Measurements from ENCODE around the gene RAB3C.

Gene RAB3C

GRCh38 chr5:58714046-58714445 is 131.2 kb downstream of the RAB3C start:
- no peak overlapping the region for H3K4me3 ChIP-seq (ENCODE audit: low read depth, low read length)
- TF ChIP-seq, protein P1, sequence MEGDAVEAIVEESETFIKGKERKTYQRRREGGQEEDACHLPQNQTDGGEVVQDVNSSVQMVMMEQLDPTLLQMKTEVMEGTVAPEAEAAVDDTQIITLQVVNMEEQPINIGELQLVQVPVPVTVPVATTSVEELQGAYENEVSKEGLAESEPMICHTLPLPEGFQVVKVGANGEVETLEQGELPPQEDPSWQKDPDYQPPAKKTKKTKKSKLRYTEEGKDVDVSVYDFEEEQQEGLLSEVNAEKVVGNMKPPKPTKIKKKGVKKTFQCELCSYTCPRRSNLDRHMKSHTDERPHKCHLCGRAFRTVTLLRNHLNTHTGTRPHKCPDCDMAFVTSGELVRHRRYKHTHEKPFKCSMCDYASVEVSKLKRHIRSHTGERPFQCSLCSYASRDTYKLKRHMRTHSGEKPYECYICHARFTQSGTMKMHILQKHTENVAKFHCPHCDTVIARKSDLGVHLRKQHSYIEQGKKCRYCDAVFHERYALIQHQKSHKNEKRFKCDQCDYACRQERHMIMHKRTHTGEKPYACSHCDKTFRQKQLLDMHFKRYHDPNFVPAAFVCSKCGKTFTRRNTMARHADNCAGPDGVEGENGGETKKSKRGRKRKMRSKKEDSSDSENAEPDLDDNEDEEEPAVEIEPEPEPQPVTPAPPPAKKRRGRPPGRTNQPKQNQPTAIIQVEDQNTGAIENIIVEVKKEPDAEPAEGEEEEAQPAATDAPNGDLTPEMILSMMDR (IDR thresholded peaks at IDR 0.05; ENCODE audit: insufficient read depth, low read depth, low read length, missing control alignments): no peak
- no peak for DNase-seq (ENCODE audit: low read depth)

DNA sequence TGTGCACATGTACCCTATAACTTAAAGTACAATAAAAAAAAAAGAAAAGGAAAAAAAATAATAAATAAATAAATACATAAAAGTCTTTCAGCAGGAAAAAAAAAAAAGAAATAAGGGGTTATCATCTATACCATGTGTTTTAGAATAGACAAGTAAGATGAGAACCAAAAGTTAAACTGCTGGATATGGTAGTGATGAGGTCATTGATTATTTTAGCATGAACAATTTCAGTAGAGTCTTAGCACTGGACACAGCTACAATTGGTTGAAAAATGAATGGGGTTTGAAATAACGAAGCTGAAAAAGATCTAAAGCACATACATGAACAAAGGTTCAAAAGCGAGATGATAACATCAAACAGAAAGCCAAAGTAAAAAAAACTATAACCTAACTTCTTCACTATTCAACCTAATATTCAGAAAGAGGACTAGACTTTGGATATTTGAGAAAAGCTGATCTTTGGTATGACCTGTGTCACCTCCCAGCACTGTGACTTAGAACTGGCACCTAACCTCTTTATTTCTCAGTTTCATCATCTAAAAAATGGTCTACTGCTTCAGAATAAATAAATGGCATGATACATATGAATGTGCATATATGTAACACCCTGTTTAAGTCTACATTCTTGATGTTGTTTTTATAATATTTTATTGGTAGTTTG is 133.3 kb downstream of the RAB3C start:
- TF ChIP-seq, protein P1 (IDR thresholded peaks at IDR 0.05; ENCODE audit: insufficient read depth, low read depth, low read length, missing control alignments): no peak
- DNase-seq (ENCODE audit: low read depth): no peak
- H3K4me3 ChIP-seq (ENCODE audit: low read depth, low read length): no peak overlapping the region

GRCh38 chr5:58716713-58717112 is 133.8 kb downstream of the RAB3C start:
- H3K4me3 ChIP-seq (ENCODE audit: low read depth, low read length): no peak overlapping the region
- DNase-seq (ENCODE audit: low read depth): no peak
- TF ChIP-seq, protein P1 (IDR thresholded peaks at IDR 0.05; ENCODE audit: insufficient read depth, low read depth, low read length, missing control alignments): no peak

GRCh38 chr5:58717303-58718007 is 134.6 kb downstream of the RAB3C start:
- no peak overlapping the region for H3K4me3 ChIP-seq (ENCODE audit: low read depth, low read length)
- TF ChIP-seq, protein P1 (IDR thresholded peaks at IDR 0.05; ENCODE audit: insufficient read depth, low read depth, low read length, missing control alignments): no peak
- DNase-seq (ENCODE audit: low read depth): no peak

GRCh38 chr5:58718269-58718978 is 135.5 kb downstream of the RAB3C start:
- no peak for DNase-seq (ENCODE audit: low read depth)
- TF ChIP-seq, protein P1 (IDR thresholded peaks at IDR 0.05; ENCODE audit: insufficient read depth, low read depth, low read length, missing control alignments): no peak
- no peak overlapping the region for H3K4me3 ChIP-seq (ENCODE audit: low read depth, low read length)

- TF ChIP-seq, protein P1 (IDR thresholded peaks at IDR 0.05; ENCODE audit: insufficient read depth, low read depth, low read length, missing control alignments): no peak
- H3K4me3 ChIP-seq (ENCODE audit: low read depth, low read length): no peak overlapping the region
- no peak for DNase-seq (ENCODE audit: low read depth)
Measured at GRCh38 chr5:58722160-58722559, 139.3 kb downstream of the RAB3C start.
